Osteocyte (in vitro differentiated cells): ENCODE results near the gene GMNN. TPM values are rescaled to one million over a fixed set of nuclear protein-coding genes. Genes with fewer than 3 reads are reported as not detected.

Source experiments
- DNase-seq: peaks from one replicate; pipeline ENCODE4 v3.0.0; 2021; ENCODE audit warnings: mixed read lengths; ENCODE audit not compliant: unreplicated experiment; ENCODE audit errors: extremely low spot score
- H3K27ac Mint-ChIP-seq: one replicate; pipeline ENCODE4 v1.8.0; 2021; ENCODE audit warnings: mild to moderate bottlenecking, mixed read lengths; ENCODE audit not compliant: unreplicated experiment
- H3K27me3 Mint-ChIP-seq: one replicate; pipeline ENCODE4 v1.8.0; 2021; ENCODE audit warnings: mixed read lengths; ENCODE audit not compliant: unreplicated experiment
- H3K36me3 Mint-ChIP-seq: one replicate; pipeline ENCODE4 v1.8.0; 2021; ENCODE audit warnings: mixed read lengths; ENCODE audit not compliant: unreplicated experiment
- H3K4me1 Mint-ChIP-seq: one replicate; pipeline ENCODE4 v1.8.0; 2021; ENCODE audit warnings: mixed read lengths; ENCODE audit not compliant: unreplicated experiment
- H3K4me3 Mint-ChIP-seq: one replicate; pipeline ENCODE4 v1.8.0; 2021; ENCODE audit warnings: mild to moderate bottlenecking, moderate library complexity, mixed read lengths; ENCODE audit not compliant: unreplicated experiment
- H3K9me3 Mint-ChIP-seq: one replicate; pipeline ENCODE4 v1.8.0; 2021; ENCODE audit warnings: mixed read lengths; ENCODE audit not compliant: unreplicated experiment
- CTCF ChIP-seq: fragments of 200-600 bp; sonication (generic); IDR thresholded peaks from 2 replicates; pipeline ENCODE4 v1.5.0; 2021; ENCODE audit warnings: antibody characterized with exemption, mild to moderate bottlenecking, moderate library complexity
- total RNA-seq: library from RNA; stranded (reverse); gene quantifications from 2 replicates; pipeline ENCODE4 v1.2.1, GENCODE V29; 2021

GMNN gene
- total RNA-seq, 1 donor from 2014 or later, result 26.4 TPM

- no peak for TF ChIP-seq CTCF
- no peak for DNase-seq
- no peaks in the 10 kb centered on the region for H3K27me3 Mint-ChIP-seq
- peaks cover 3% of the 10 kb centered on the region for H3K36me3 Mint-ChIP-seq
- H3K27ac Mint-ChIP-seq, result peak overlapping the region; percentile 94
- peaks cover 37% of the 10 kb centered on the region for H3K4me1 Mint-ChIP-seq
- no peaks in the 10 kb centered on the region for H3K9me3 Mint-ChIP-seq
- H3K4me3 Mint-ChIP-seq, result peak overlapping the region; percentile 99
Observed at GRCh38 chr6:24775520-24776058, 852 bp downstream of the GMNN start.

GRCh38 chr6:24777227-24777626 is 2.5 kb downstream of the GMNN start:
- Mint-ChIP-seq H3K4me1 (peaks cover 46% of the 10 kb centered on the region), H3K36me3 (peaks cover 6% of the 10 kb centered on the region), H3K4me3 (peak overlapping the region; percentile 99)

DNA sequence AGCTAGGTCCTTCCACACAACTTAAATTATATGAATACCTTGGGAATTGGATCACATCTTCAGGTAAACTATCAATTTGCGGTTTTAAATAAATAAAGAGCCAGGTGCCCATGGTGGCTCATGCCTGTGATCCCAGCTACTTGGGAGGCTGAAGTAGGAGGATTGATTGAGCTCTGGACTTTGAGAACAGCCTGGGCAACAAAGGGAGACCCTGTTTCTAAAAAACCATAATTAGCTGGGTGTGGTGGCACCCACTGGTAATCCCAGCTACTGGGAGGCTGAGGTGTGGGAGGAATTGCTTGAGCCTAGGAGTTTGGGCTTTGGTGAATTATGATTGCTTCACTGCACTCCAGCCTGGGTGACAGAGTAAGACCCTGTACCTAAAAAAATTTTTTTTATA is 3.4 kb downstream of the GMNN start:
- Mint-ChIP-seq H3K27me3 (no peaks in the 10 kb centered on the region), H3K9me3 (no peaks in the 10 kb centered on the region), H3K27ac (peak overlapping the region; percentile 27), H3K4me1 (peaks cover 47% of the 10 kb centered on the region), H3K36me3 (peaks cover 13% of the 10 kb centered on the region), H3K4me3 (peak overlapping the region; percentile 99)
- no peak for DNase-seq
- no peak for TF ChIP-seq CTCF

More at GRCh38 chr6:24777227-24777626, 2.5 kb downstream of the GMNN start:
- H3K27me3 Mint-ChIP-seq, result no peaks in the 10 kb centered on the region
- no peak for DNase-seq
- peak overlapping the region; percentile 27 for H3K27ac Mint-ChIP-seq
- no peaks in the 10 kb centered on the region for H3K9me3 Mint-ChIP-seq
- no peak for TF ChIP-seq CTCF

DNA sequence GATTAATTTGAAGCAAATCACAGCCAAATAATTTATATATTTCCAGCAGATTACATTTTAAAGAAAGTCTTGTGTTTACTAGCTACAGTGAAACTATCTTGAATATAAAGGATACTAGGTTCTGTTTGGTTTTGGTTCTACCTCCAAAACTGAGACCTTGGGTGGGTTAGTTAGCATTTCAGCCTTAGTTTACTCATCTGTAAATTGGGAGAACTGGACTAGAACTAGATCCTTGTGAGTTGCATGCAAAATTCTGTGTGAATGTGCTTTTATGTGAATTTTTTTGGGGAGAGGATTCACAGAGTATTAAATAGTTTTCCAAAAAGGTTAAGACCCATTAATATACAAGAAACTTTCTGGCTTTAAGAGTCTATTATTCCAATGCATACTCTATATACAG is 4.1 kb downstream of the GMNN start:
- TF ChIP-seq CTCF, result no peak
- peaks cover 47% of the 10 kb centered on the region for H3K4me1 Mint-ChIP-seq
- H3K4me3 Mint-ChIP-seq, result no peak overlapping the region
- H3K27ac Mint-ChIP-seq, result no peak overlapping the region
- peaks cover 13% of the 10 kb centered on the region for H3K36me3 Mint-ChIP-seq
- H3K9me3 Mint-ChIP-seq, result no peaks in the 10 kb centered on the region
- no peak for DNase-seq
- no peaks in the 10 kb centered on the region for H3K27me3 Mint-ChIP-seq

GRCh38 chr6:24779416-24780016 is 4.8 kb downstream of the GMNN start:
- DNase-seq, result no peak
- Mint-ChIP-seq H3K27ac (peak overlapping the region; percentile 29), H3K9me3 (no peaks in the 10 kb centered on the region), H3K27me3 (no peaks in the 10 kb centered on the region), H3K36me3 (peaks cover 16% of the 10 kb centered on the region), H3K4me1 (peaks cover 47% of the 10 kb centered on the region), H3K4me3 (no peak overlapping the region)
- TF ChIP-seq CTCF, result no peak
